IMR-90 (cell line): ENCODE data around the gene TRPM4. TPM values are rescaled to one million over a fixed set of nuclear protein-coding genes. Genes with fewer than 3 reads are reported as not detected.
"Not testable (repeated sequence)": the region's sequence is repeated elsewhere in the genome, so short reads cannot be mapped to it uniquely, and the experiment has no call there.

Experiments used
- ATAC-seq: fragments of 200-7000 bp; cut with Tn5 transposase; 2 replicates; pipeline ENCODE4 v1.9.1; 2020; ENCODE audit warnings: low read depth, mild to moderate bottlenecking, moderate library complexity
- BruUV-seq: library from RNA; stranded (reverse); fragments of 400-500 nt; replicated peaks from 2 replicates; lab custom pipeline; 2021; lab: Mats Ljungman, UMichigan
- CTCF ChIA-PET: fragments of 300-600 bp; formaldehyde crosslinking; extraction: SDS; loops from one replicate; lab custom pipeline; 2021; ENCODE audit warnings: antibody characterized with exemption; lab: Yijun Ruan, JAX
- POLR2A ChIA-PET: fragments of 300-600 bp; sonication (Branson Sonifier 250); formaldehyde crosslinking; loops from one replicate; lab custom pipeline; 2022; ENCODE audit warnings: antibody characterized with exemption; ENCODE audit not compliant: unreplicated experiment; lab: Charles Lee
- DNase-seq: peaks from one replicate; pipeline ENCODE4 v3.0.0; 2013
- H2AFZ ChIP-seq: replicated peaks from 2 replicates; pipeline ENCODE3; 2013; ENCODE audit warnings: low read length, mild to moderate bottlenecking; ENCODE audit not compliant: poor library complexity
- H2AK5ac ChIP-seq: 2 replicates; pipeline ENCODE4 v1.6.1; 2013; ENCODE audit warnings: low read depth, low read length, inconsistent platforms
- H2AK9ac ChIP-seq: replicated peaks from 2 replicates; pipeline ENCODE3; 2013; ENCODE audit warnings: mild to moderate bottlenecking, low read depth, low read length, moderate library complexity; ENCODE audit not compliant: poor library complexity
- H2BK120ac ChIP-seq: 2 replicates; pipeline ENCODE4 v1.6.1; 2013; ENCODE audit warnings: low read depth, low read length, inconsistent platforms
- H2BK15ac ChIP-seq: 3 replicates; pipeline ENCODE4 v1.6.1; 2013; ENCODE audit warnings: low read depth, low read length, inconsistent platforms
- H2BK20ac ChIP-seq: 2 replicates; pipeline ENCODE4 v1.6.1; 2013; ENCODE audit warnings: low read depth, mild to moderate bottlenecking, inconsistent platforms, low read length, moderate library complexity
- H2BK5ac ChIP-seq: 2 replicates; pipeline ENCODE4 v1.6.1; 2013; ENCODE audit warnings: mild to moderate bottlenecking, low read depth, low read length, inconsistent platforms; ENCODE audit not compliant: poor library complexity, severe bottlenecking
- H3K14ac ChIP-seq: replicated peaks from 2 replicates; pipeline ENCODE4 v1.6.1; 2013; ENCODE audit warnings: low read depth, low read length, inconsistent platforms
- H3K18ac ChIP-seq: 2 replicates; pipeline ENCODE4 v1.6.1; 2013; ENCODE audit warnings: low read depth, low read length, control low read depth
- H3K23ac ChIP-seq: 2 replicates; pipeline ENCODE4 v1.6.1; 2013; ENCODE audit warnings: low read depth, low read length, inconsistent platforms
- H3K27ac ChIP-seq: 2 replicates; pipeline ENCODE4 v1.5.1; 2013; ENCODE audit warnings: mild to moderate bottlenecking, control low read depth, low read length; ENCODE audit not compliant: insufficient read depth
- H3K27me3 ChIP-seq: 2 replicates; pipeline ENCODE4 v1.6.1; 2013; ENCODE audit warnings: low read length; ENCODE audit not compliant: control insufficient read depth, insufficient read depth
- H3K36me3 ChIP-seq: 2 replicates; pipeline ENCODE4 v1.6.1; 2013; ENCODE audit warnings: low read length, mixed read lengths; ENCODE audit not compliant: control insufficient read depth, insufficient read depth
- H3K4ac ChIP-seq: 2 replicates; pipeline ENCODE4 v1.6.1; 2013; ENCODE audit warnings: low read depth, low read length, inconsistent platforms
- H3K4me1 ChIP-seq: 2 replicates; pipeline ENCODE4 v1.6.1; 2013; ENCODE audit warnings: low read length, mixed read lengths; ENCODE audit not compliant: control insufficient read depth, insufficient read depth
- H3K4me2 ChIP-seq: 2 replicates; pipeline ENCODE4 v1.6.1; 2013; ENCODE audit warnings: low read depth, mild to moderate bottlenecking, control low read depth, low read length, moderate library complexity
- H3K4me3 ChIP-seq: 2 replicates; pipeline ENCODE4 v1.5.1; 2013; ENCODE audit warnings: low read depth, mild to moderate bottlenecking, control low read depth, low read length, moderate library complexity; ENCODE audit not compliant: insufficient read depth
- H3K56ac ChIP-seq: 2 replicates; pipeline ENCODE4 v1.6.1; 2013; ENCODE audit warnings: low read length, inconsistent platforms; ENCODE audit not compliant: insufficient read depth; ENCODE audit errors: extremely low read depth
- H3K79me1 ChIP-seq, 2 experiments: 2 replicates each; pipeline ENCODE4 v1.6.1; 2013; ENCODE audit warnings: low read length in 2 of 2, inconsistent platforms in 1 of 2, low read depth in 1 of 2
- H3K9ac ChIP-seq: 2 replicates; pipeline ENCODE4 v1.6.1; 2013; ENCODE audit warnings: low read depth, low read length, control low read depth
- H3K9me1 ChIP-seq: 2 replicates; pipeline ENCODE4 v1.6.1; 2013; ENCODE audit warnings: low read length, inconsistent platforms; ENCODE audit not compliant: insufficient read depth
- H3K9me3 ChIP-seq: 2 replicates; pipeline ENCODE4 v1.6.1; 2013; ENCODE audit warnings: low read length; ENCODE audit not compliant: control insufficient read depth, insufficient read depth
- H4K20me1 ChIP-seq: 2 replicates; pipeline ENCODE4 v1.6.1; 2013; ENCODE audit warnings: low read length, inconsistent platforms; ENCODE audit not compliant: insufficient read depth
- H4K5ac ChIP-seq: 2 replicates; pipeline ENCODE4 v1.6.1; 2013; ENCODE audit warnings: mild to moderate bottlenecking, low read depth, low read length, control low read depth
- H4K8ac ChIP-seq, 2 experiments: 2 replicates each; pipeline ENCODE4 v1.6.1; 2013; ENCODE audit warnings: low read depth in 2 of 2, low read length in 2 of 2, control low read depth in 1 of 2, inconsistent platforms in 1 of 2
- H4K91ac ChIP-seq: 2 replicates; pipeline ENCODE4 v1.6.1; 2013; ENCODE audit warnings: low read depth, low read length, inconsistent platforms; ENCODE audit not compliant: insufficient read depth
- CEBPB ChIP-seq: IDR thresholded peaks from 2 replicates; pipeline ENCODE4 v1.6.1; 2012; ENCODE audit warnings: low read depth, low read length, improper control_type of control experiment
- RAD21 ChIP-seq: IDR thresholded peaks from 2 replicates; pipeline ENCODE4 v1.6.1; 2012; ENCODE audit warnings: low read length, improper control_type of control experiment
- RFX5 ChIP-seq: IDR thresholded peaks from 2 replicates; pipeline ENCODE4 v1.8.0; 2012; ENCODE audit warnings: low read depth, mild to moderate bottlenecking, low read length, moderate library complexity
- USF2 ChIP-seq: fragments of 150-350 bp; IDR thresholded peaks from 2 replicates; pipeline ENCODE4 v1.6.1; 2017; ENCODE audit warnings: mild to moderate bottlenecking, antibody characterized with exemption, low read length, low read depth
- WGBS, 2 experiments: methylation state at CpG; one replicate each; pipeline versions ENCODE4 v1.1.5 to v1.1.7; 2013; ENCODE audit warnings: missing lambda C conversion rate in 2 of 2; ENCODE audit not compliant: insufficient read length in 1 of 2; ENCODE audit errors: extremely low coverage in 2 of 2; 5-methylcytosine and 5-hydroxymethylcytosine counted together
- dilution Hi-C: fragments of 300-500 bp; cut with HindIII; formaldehyde crosslinking; loops from one replicate; pipeline ENCODE4 v1.14.3; 2018; ENCODE audit warnings: low sequenced_read_pairs; ENCODE audit not compliant: unreplicated experiment
- in situ Hi-C: fragments of 300-500 bp; cut with MboI; formaldehyde crosslinking; loops from 3 replicates; pipeline ENCODE4 v1.14.3; 2019; ENCODE audit warnings: low sequenced_read_pairs, inconsistent platforms, mixed read lengths
- intact Hi-C: fragments of 100-400 bp; cut with micrococcal nuclease; formaldehyde crosslinking; loops from 2 replicates; pipeline ENCODE4 v1.10.0; 2022
- polyA plus RNA-seq, 3 experiments: library from polyadenylated mRNA; depleted of rRNA; stranded (reverse); fragments of >200 nt; gene quantifications; 2 replicates each; pipeline ENCODE4 v1.2.3, GENCODE V29; 2012; ENCODE audit warnings: low replicate concordance in 1 of 3
- total RNA-seq: library from RNA; depleted of rRNA; stranded (reverse); fragments of >200 nt; gene quantifications from 2 replicates; pipeline ENCODE4 v1.2.3, GENCODE V29; 2012

The TRPM4 gene
- total and polyA plus RNA-seq, 2 of the 4 experiments (the other 2 are of a cell fraction): 2.2 to 19.7 TPM

- no peak overlapping the region for H2BK120ac ChIP-seq
- H3K36me3 ChIP-seq: peaks cover 22% of the 10 kb centered on the region
- in situ Hi-C loops: no loop called here
- BruUV-seq: no TSS peak
- no peaks in the 10 kb centered on the region for H3K9me3 ChIP-seq
- H3K4me2 ChIP-seq: no peak overlapping the region
- TF ChIP-seq RAD21 (no peak), CEBPB (no peak), RFX5 (no peak), USF2 (no peak)
- ChIA-PET CTCF (no interaction called here), POLR2A (no interaction called here)
- DNase-seq: no peak
- H3K27me3 ChIP-seq: no peaks in the 10 kb centered on the region
- no peak overlapping the region for H3K27ac ChIP-seq
- H3K9me1 ChIP-seq: no peaks in the 10 kb centered on the region
- H3K79me1 ChIP-seq: no peaks in the 10 kb centered on the region
- 91 to 93% methylated on average over 1 to 4 of the region's 4 CpGs for WGBS, 2 experiments
- intact Hi-C loops: no loop called here
- no peak overlapping the region for H4K5ac ChIP-seq
- no peak overlapping the region for H3K14ac ChIP-seq
- no peak overlapping the region for H4K8ac ChIP-seq
- H3K23ac ChIP-seq: no peak overlapping the region
- no peak overlapping the region for H2AFZ ChIP-seq
- H2BK20ac ChIP-seq: no peak overlapping the region
- no peak overlapping the region for H2BK15ac ChIP-seq
- no peak overlapping the region for H3K56ac ChIP-seq
- H3K4me3 ChIP-seq: no peak overlapping the region
- H4K91ac ChIP-seq: no peak overlapping the region
- no peak for ATAC-seq
- dilution Hi-C loops: no loop called here
- H3K9ac ChIP-seq: no peak overlapping the region
- H3K4ac ChIP-seq: no peak overlapping the region
- no peak overlapping the region for H2BK5ac ChIP-seq
- H3K4me1 ChIP-seq: no peaks in the 10 kb centered on the region
- no peak overlapping the region for H2AK5ac ChIP-seq
- no peak overlapping the region for H2AK9ac ChIP-seq
- H3K18ac ChIP-seq: no peak overlapping the region
- H4K20me1 ChIP-seq: 0 out of 2 replicates have a peak, but pooled peaks cover 3% of the 10 kb centered on the region
Measured at GRCh38 chr19:49180659-49181058, 23.1 kb downstream of the TRPM4 start.

GRCh38 chr19:49182010-49182847 is 24.6 kb downstream of the TRPM4 start:
- BruUV-seq, H4K91ac ChIP-seq, H2AK9ac ChIP-seq, H3K18ac ChIP-seq, DNase-seq, H2BK15ac ChIP-seq, H3K79me1 ChIP-seq, H2AFZ ChIP-seq, H3K14ac ChIP-seq, H3K27ac ChIP-seq, H4K20me1 ChIP-seq, ATAC-seq, H3K27me3 ChIP-seq, H3K56ac ChIP-seq, H3K23ac ChIP-seq, H4K8ac ChIP-seq, H3K9me1 ChIP-seq, H2AK5ac ChIP-seq, H3K4me3 ChIP-seq, intact Hi-C loops, H2BK20ac ChIP-seq, H3K4ac ChIP-seq, H3K4me1 ChIP-seq, dilution Hi-C loops, POLR2A ChIA-PET, H3K9me3 ChIP-seq, H2BK120ac ChIP-seq, H3K4me2 ChIP-seq, H3K9ac ChIP-seq, in situ Hi-C loops, H4K5ac ChIP-seq: not testable (repeated sequence)
- CTCF ChIA-PET: interaction anchor here (0.7 kb wide), 1 partner anchor 16 kb away, joined by 3 read pairs; no protein-coding TSS in a partner anchor
- H3K36me3 ChIP-seq: peaks cover 24% of the 10 kb centered on the region
- WGBS, 2 experiments: 91% methylated on average over 8 of the region's 20 CpGs; no CpG with 5 or more reads in 1 of the 2 experiments
- H2BK5ac ChIP-seq: peak overlapping the region; percentile 19
